Duodenal mucosa (tissue), 2 donors: ENCODE data around the gene GALNT13.

Experiments used
- H3K27ac ChIP-seq: one replicate; pipeline ENCODE4 v1.7.0; 2013; ENCODE audit warnings: low read depth, low read length
- H3K27me3 ChIP-seq, 2 donors: one replicate each; pipeline ENCODE4 v1.7.0; 2013; ENCODE audit warnings: low read length in 2 of 2, control low read depth in 1 of 2; ENCODE audit not compliant: insufficient read depth in 2 of 2, control insufficient read depth in 1 of 2
- H3K36me3 ChIP-seq, 2 donors: one replicate each; pipeline ENCODE4 v1.7.0; 2013; ENCODE audit warnings: low read length in 2 of 2, control low read depth in 1 of 2; ENCODE audit not compliant: insufficient read depth in 2 of 2, control insufficient read depth in 1 of 2
- H3K4me1 ChIP-seq, 2 donors: one replicate each; pipeline ENCODE4 v1.7.0; 2013; ENCODE audit warnings: low read length in 2 of 2, control low read depth in 1 of 2; ENCODE audit not compliant: insufficient read depth in 2 of 2, control insufficient read depth in 1 of 2
- H3K4me3 ChIP-seq, 2 donors: one replicate each; pipeline ENCODE4 v1.7.0; 2013; ENCODE audit warnings: low read length in 2 of 2, low read depth in 1 of 2
- H3K9ac ChIP-seq, 2 donors: one replicate each; pipeline ENCODE4 v1.7.0; 2013; ENCODE audit warnings: low read length in 2 of 2, low read depth in 1 of 2
- H3K9me3 ChIP-seq, 2 donors: one replicate each; pipeline ENCODE4 v1.7.0; 2013; ENCODE audit warnings: low read length in 2 of 2, control low read depth in 1 of 2; ENCODE audit not compliant: control insufficient read depth in 1 of 2

GALNT13 gene

DNA sequence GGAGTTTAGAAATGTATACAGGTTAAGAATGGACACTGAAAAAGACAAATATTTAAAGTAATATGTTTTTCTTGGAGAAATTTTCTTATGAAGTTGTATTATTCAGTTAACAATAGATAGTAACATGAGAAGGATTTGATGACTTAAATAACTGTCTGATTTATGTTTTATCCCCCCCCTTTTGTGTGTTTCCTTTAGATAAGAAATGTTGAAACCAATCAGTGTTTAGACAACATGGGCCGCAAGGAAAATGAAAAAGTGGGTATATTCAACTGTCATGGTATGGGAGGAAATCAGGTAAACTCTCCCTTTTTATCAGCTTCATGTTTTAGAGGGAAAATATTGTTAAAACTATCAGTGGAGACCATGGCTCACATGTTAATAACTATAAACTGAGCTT lies 537.1 kb downstream of the GALNT13 start:
- Histone ChIP-seq H3K9me3 (no peaks in the 10 kb centered on the region), H3K27me3 (no peaks in the 10 kb centered on the region), H3K36me3 (no peaks in the 10 kb centered on the region), H3K9ac (no peak overlapping the region), H3K4me3 (no peak overlapping the region), H3K4me1 (no peaks in the 10 kb centered on the region), H3K27ac (no peak overlapping the region)

DNA sequence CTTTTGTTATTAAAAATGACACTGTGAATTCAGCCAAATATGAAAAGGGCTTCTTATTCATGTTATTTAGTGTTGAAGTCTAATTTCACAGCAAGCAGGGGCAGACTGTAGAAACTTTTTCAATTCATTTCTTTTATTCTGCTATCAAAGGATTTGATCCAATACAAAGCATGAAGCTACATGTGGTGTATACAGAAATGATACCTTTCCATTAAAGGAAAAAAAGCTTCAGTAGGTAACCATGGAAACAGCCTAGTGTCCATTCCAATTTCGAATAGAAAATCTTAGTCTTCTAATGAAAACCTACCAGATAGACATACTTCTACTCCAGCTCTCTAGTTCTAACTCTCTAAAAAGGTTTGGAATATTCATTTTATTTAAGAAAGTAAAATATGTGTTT lies 550.5 kb downstream of the GALNT13 start:
- no peak overlapping the region for H3K27ac ChIP-seq
- no peaks in the 10 kb centered on the region for H3K9me3 ChIP-seq
- H3K4me3 ChIP-seq, result no peak overlapping the region
- no peaks in the 10 kb centered on the region for H3K27me3 ChIP-seq
- no peaks in the 10 kb centered on the region for H3K36me3 ChIP-seq
- no peaks in the 10 kb centered on the region for H3K4me1 ChIP-seq
- no peak overlapping the region for H3K9ac ChIP-seq

DNA sequence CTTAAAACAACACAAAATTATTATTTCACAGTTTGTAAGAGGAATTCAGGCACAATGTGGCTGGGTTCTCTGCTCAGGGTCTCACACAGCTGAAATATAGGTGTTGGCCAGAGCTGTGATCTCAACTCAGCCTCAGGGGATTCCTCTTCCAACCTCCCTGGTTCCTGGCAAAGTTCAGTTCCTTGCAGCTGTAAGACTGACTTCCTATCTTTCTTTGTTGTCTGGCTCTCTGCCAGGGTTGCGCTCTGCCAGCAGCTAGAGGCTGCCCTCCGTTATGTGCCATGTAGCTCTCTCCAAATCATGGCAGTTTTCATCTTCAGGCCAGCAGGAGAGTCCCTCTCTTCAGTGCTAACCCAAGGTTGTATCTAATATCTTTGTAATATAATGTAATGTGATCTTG lies 554.3 kb downstream of the GALNT13 start:
- H3K9me3 ChIP-seq, result no peaks in the 10 kb centered on the region

DNA sequence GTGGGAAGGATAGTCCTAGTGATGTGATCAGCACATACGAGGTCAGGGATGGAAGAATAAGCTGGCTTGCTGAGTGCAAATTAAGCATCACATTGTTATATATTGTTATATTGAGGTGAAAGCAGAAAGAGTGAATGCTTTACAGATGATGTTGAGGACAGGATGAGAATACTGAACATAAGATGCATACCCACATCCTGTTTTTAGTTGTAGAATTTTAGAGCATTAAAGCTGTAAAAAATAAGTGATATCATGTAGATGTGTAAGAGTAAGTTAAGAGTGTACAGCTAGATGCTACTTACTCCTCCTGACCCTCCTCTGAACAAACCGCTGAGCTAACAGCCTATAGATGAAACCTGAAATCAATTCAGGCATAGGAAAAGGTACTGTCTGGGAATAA lies 555.7 kb downstream of the GALNT13 start:
- no peaks in the 10 kb centered on the region for H3K36me3 ChIP-seq
- H3K4me1 ChIP-seq, result no peaks in the 10 kb centered on the region
- H3K4me3 ChIP-seq, result no peak overlapping the region
- no peaks in the 10 kb centered on the region for H3K27me3 ChIP-seq
- H3K27ac ChIP-seq, result no peak overlapping the region
- H3K9ac ChIP-seq, result no peak overlapping the region
- no peaks in the 10 kb centered on the region for H3K9me3 ChIP-seq

More for the DNA sequence above, 554.3 kb downstream of the GALNT13 start:
- no peak overlapping the region for H3K9ac ChIP-seq
- H3K27ac ChIP-seq, result no peak overlapping the region
- H3K4me1 ChIP-seq, result no peaks in the 10 kb centered on the region
- no peak overlapping the region for H3K4me3 ChIP-seq
- H3K36me3 ChIP-seq, result no peaks in the 10 kb centered on the region
- no peaks in the 10 kb centered on the region for H3K27me3 ChIP-seq

DNA sequence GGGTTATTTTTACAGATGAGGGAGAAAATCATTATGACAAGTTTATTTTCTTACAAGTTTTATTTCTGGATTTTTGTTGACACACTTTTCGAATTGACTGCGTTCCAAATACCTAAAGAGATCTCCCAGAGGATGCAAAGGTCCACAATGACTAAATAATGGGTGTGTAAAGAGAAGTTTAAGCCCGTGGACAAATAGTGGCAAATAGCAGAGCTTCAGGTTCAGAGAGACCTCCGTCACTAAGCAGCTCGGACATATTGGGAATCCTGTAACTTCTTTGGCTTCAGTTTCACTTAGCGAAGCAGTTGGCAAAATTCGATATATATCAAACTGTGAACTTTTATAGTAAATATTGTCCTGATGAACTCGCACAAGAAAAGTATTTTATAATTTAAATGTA lies 556.3 kb downstream of the GALNT13 start:
- Histone ChIP-seq H3K9ac (no peak overlapping the region), H3K9me3 (no peaks in the 10 kb centered on the region), H3K4me1 (no peaks in the 10 kb centered on the region), H3K27ac (no peak overlapping the region), H3K36me3 (no peaks in the 10 kb centered on the region), H3K4me3 (no peak overlapping the region), H3K27me3 (no peaks in the 10 kb centered on the region)

DNA sequence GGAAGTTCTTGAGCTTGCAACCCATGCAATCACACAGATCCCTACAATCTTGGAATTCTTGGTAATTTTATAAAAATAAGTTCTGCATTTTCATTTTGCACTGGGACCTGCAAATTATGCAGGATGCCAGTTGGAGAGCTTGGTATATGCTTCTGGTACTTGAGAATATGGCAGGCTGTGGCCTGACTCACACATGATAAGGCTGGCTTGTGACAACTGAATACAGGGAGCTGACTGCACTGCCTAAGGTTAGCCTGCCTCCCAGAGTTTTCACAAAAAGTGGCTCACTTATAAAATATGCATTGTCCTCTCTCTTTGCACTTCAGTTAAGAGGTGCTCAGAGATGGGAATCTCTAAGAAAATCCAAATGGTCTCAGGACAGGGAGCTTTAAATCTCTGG lies 561.3 kb downstream of the GALNT13 start:
- no peaks in the 10 kb centered on the region for H3K36me3 ChIP-seq
- no peak overlapping the region for H3K9ac ChIP-seq
- peaks cover 0 to 4% of the 10 kb centered on the region in 2 donors for H3K4me1 ChIP-seq
- H3K9me3 ChIP-seq, result no peaks in the 10 kb centered on the region
- no peak overlapping the region for H3K4me3 ChIP-seq
- no peak overlapping the region for H3K27ac ChIP-seq
- H3K27me3 ChIP-seq, result no peaks in the 10 kb centered on the region

DNA sequence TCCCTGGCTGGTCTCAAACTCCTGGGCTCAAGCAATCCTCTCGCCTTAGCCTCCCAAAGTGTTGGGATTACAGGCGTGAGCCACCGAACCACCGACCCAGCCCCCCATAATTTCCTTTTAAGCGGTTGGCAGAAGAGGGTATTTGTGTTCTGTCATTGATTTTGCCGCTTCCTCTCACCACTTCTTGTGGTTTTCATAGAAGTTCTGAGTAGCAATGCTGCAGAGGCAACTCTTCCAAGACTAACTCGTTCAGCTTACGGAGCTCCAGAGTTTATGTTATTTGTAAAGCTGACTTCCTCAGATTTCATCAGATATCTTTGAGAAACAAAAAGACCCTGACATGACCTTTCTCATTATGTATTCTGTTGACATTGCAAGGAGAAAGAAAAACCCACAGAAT lies 565.4 kb downstream of the GALNT13 start:
- Histone ChIP-seq H3K27me3 (no peaks in the 10 kb centered on the region), H3K36me3 (no peaks in the 10 kb centered on the region), H3K27ac (no peak overlapping the region), H3K4me1 (peaks cover 0 to 4% of the 10 kb centered on the region in 2 donors), H3K9ac (no peak overlapping the region), H3K4me3 (no peak overlapping the region), H3K9me3 (no peaks in the 10 kb centered on the region)

DNA sequence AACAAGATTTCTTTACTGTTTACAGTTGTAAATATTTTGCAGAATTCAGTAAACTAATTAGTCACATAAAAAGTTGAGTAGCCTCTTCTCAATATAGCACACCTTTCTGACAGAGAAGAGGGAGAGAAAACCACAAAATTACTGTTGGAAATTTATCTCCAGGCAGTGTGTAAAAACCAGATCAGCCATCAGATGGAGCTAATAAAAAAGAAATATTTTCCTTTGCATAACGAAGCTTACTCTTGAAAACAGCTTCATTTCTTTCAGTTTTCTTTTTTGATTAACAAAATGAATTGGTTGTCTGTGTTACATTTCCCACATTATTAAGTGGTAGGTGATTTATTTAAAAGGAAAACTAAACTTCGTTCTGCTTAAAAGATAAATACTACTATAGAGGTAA lies 567.4 kb downstream of the GALNT13 start:
- Histone ChIP-seq H3K4me1 (peaks cover 0 to 4% of the 10 kb centered on the region in 2 donors), H3K36me3 (no peaks in the 10 kb centered on the region), H3K9ac (no peak overlapping the region), H3K27me3 (no peaks in the 10 kb centered on the region), H3K27ac (no peak overlapping the region), H3K9me3 (no peaks in the 10 kb centered on the region), H3K4me3 (no peak overlapping the region)

DNA sequence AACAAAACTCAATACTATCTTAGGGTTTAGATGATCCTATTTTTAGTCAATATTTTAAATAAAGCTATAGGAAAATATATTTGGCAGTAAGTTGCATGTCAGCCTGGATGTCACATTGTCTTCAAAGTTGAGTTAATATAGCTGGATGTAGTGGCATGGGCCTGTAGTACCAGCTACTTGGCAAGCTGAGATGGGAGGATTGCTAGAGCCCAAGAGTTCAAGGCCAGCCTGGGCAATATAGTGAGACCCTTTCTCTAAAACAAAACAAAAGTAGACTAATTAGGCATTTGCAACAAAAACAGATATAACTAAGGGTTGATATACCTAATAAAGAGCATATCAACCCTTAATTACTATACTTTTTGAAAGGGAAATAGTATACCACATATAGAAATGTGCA lies 572.2 kb downstream of the GALNT13 start:
- Histone ChIP-seq H3K27ac (no peak overlapping the region), H3K4me1 (peaks cover 4 to 11% of the 10 kb centered on the region in 2 donors), H3K9ac (no peak overlapping the region), H3K4me3 (no peak overlapping the region), H3K27me3 (no peaks in the 10 kb centered on the region), H3K9me3 (no peaks in the 10 kb centered on the region), H3K36me3 (no peaks in the 10 kb centered on the region)

DNA sequence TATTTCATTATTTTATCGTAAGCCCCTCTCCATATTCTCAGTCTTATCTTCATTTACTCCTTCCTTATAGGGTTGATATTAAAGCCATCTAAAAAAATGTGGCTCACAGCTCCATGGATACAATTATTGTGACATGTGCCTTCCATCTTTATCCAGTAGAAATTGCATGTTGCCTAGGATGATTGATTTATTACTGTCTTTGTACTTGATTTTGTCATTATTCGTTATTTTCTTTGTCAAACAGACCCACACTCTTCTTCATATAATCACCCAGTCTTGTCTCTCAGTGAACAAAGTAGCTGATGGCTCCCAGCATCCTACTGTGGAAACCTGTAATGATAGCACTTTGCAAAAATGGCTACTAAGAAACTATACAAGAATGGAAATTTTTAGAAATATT lies 574.6 kb downstream of the GALNT13 start:
- H3K4me1 ChIP-seq, result peaks cover 4 to 11% of the 10 kb centered on the region in 2 donors

More for the DNA sequence above, 574.6 kb downstream of the GALNT13 start:
- no peak overlapping the region for H3K9ac ChIP-seq
- no peak overlapping the region for H3K4me3 ChIP-seq
- H3K9me3 ChIP-seq, result no peaks in the 10 kb centered on the region
- H3K27me3 ChIP-seq, result no peaks in the 10 kb centered on the region
- H3K27ac ChIP-seq, result no peak overlapping the region
- H3K36me3 ChIP-seq, result no peaks in the 10 kb centered on the region
